ENCODE data around the gene EPN3.

GRCh38 chr17:50558091-50558490 lies 25.6 kb downstream of the EPN3 start:
- TF ChIP-seq EZH2phosphoT487 (IDR thresholded peaks at IDR 0.05; ENCODE audit: low read depth, severe bottlenecking, unreplicated experiment): no peak
- no peak for TF ChIP-seq EZH2 (IDR thresholded peaks at IDR 0.05; ENCODE audit: borderline replicate concordance)
- no peak for TF ChIP-seq CTCF (IDR thresholded peaks at IDR 0.05; ENCODE audit: poor library complexity)
